GM12874 (cell line): ENCODE data around the gene EFCAB8.

Experiments
- TF ChIP-seq, protein P1 (sequence below): IDR thresholded peaks from 2 replicates; pipeline ENCODE4 v1.5.1; 2011; ENCODE audit warnings: low read depth, mild to moderate bottlenecking, control low read depth, low read length, moderate library complexity; ENCODE audit not compliant: insufficient read depth

EFCAB8 gene

DNA sequence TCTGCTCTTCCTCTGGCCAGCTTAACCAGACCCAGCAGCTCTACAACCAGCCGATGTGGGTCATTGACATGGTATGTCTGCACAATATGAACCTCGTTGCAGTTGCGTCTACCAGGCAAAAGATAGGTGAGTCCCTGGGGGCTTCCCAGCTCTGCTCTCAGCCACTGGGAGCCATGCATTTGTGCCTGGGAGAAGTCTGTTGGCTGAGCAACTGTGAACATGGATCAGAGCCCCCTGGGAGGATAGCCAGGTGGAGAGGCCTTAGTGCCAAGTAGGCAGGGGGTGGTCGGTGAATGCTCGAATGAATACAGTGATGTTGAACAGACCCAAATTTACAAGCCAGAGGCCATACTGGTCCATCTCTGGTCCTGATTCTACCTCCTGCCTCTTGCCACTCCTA is 30.6 kb downstream of the EFCAB8 start:
- TF ChIP-seq, protein P1, sequence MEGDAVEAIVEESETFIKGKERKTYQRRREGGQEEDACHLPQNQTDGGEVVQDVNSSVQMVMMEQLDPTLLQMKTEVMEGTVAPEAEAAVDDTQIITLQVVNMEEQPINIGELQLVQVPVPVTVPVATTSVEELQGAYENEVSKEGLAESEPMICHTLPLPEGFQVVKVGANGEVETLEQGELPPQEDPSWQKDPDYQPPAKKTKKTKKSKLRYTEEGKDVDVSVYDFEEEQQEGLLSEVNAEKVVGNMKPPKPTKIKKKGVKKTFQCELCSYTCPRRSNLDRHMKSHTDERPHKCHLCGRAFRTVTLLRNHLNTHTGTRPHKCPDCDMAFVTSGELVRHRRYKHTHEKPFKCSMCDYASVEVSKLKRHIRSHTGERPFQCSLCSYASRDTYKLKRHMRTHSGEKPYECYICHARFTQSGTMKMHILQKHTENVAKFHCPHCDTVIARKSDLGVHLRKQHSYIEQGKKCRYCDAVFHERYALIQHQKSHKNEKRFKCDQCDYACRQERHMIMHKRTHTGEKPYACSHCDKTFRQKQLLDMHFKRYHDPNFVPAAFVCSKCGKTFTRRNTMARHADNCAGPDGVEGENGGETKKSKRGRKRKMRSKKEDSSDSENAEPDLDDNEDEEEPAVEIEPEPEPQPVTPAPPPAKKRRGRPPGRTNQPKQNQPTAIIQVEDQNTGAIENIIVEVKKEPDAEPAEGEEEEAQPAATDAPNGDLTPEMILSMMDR = no peak

DNA sequence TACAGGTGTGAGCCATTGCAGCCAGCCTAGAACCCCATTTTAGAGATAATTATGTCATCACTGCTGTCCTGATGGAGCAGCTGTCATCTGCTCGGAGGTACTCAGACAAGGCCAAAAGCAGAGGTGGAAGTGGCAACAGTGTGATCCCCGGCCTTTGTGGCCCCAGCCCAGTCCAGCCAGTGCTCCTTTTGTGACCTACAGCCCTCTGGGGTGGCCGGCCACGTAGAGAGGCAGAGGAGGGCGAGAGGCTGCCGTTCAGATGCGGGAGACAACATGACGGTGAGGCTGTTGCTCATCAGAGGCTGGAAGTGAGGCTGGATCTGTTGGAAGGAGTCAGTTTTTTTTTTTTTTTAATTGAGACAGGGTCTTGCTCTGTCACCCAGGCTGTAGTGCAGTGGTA is 32.8 kb downstream of the EFCAB8 start:
- TF ChIP-seq, protein P1 = no peak

DNA sequence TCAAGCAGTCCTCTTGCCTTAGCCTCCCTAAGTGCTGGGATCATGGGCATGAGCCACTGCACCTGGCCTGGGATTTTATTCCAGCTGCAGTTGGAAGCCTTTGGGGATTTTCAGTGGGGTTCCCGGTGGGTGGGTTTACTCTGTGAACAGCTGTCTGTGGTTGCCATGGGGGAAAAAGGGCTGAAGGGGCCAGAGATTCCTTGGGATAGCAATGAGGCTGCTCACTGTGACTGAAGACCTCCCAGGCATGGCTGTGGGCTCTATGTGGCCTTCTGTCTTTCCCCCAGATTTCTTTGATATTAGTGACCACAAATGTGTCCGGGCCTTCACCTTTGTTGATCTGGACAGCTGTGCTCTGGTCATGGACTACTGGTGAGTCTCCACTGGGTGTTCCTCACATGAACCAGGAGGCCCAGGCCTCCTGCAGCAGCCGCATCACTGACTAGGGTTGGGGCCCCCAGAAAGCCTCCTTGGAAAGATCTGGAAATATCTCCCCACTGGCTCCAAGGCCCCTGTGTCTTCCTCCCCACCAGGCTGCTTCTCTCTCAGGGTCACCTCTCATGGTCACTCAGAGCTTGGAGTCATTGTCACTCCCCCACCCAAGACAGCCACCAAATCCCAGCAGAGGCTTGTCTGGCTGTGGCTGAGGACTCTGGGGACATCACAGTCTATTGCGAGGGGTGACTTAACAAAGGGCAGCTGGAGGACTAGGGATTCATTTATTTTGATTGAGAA is 33.4 kb downstream of the EFCAB8 start:
- TF ChIP-seq, protein P1 = no peak

DNA sequence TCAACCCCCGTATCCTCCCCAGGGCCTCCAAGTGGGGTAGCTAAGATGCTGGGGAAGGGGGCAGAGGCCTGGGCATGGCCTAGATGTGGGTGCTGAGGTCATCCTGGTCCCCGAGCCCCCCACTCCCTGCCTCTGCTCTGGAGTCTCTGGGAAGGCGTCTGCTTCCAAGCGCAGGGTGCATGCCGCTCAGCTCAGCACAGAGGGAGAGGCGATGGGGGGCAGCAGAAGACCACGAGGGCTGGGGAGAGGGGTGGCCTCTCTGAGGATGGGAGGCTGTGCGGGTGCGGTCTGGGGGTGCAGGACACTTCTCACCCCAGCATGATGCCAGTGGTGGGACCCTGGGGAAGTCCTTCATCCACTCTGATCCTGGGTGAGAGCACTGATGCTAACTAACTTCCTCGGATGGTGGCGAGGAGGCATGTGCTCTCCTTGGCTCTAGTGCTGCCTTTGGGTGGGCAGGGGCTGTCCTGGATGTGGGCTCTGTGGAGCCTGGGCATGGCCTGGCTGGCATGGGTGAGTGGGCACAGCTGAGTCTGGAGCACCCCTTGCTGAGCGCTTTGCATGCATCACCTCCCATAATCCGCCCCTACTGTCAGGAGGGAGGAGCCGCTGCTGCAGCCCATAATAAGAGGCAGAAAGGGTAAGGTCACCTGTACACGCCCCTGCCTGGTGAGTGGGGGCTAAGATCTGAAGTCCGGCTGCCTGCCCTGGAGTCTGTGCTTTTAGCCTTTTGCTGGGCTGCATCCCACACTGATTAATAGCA is 34.7 kb downstream of the EFCAB8 start:
- TF ChIP-seq, protein P1 = no peak

DNA sequence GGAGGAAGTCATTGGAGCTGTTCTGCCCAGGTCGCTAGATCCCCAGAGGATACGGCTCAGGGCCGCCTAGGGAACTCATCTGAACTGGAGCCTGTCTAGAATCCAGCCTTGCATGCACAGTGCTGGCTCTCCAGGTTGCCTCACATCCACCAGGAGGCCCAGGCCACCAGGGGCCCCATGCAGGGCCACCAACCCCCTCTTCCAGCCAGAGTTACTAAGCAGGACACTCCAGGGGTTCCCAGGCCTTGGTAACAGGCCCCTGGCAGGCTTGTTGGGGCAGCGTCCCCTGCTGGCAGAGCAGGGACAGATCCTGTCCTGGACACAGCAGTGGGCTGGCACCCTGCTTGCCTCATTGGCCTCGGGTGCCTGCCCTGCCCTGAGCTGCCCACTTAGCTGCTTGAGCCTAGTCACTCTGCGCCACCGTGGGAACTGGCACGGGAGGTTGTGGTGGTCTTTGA is 35.3 kb downstream of the EFCAB8 start:
- TF ChIP-seq, protein P1 = peak; percentile 67

DNA sequence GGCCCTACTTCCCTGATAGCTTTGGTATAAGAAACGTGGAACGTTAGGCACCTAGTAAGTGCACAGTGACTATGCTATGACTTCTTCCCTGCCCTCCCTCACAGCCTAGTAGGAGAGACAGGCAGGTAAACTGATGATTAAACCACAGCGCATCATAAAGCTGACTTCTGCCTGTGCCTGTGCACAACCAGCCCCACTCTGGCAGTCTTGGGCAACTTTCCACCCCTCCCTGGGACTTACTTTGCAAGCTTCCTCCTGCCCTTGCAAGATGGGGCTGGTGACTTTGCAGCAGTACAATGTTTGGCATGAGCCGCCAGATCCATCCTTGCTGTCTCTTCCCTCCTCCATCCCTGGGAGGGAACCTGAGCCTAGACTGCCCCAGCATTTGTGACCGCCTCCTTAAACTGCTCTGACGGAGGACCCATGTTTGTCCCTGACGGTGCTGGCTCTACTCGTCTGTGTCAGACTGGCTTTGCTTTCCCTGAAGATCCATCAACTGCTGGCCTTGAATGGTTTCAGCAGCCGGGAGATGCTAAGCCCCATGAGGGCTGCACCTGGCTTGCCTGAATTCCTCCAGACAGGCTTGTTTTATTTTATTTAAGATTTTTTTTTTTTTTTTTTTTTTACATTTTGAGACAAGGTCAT is 36.1 kb downstream of the EFCAB8 start:
- TF ChIP-seq, protein P1 = no peak
